SK-N-SH (cell line): Measurements from ENCODE around the gene LIME1. TPM values are rescaled to one million over a fixed set of nuclear protein-coding genes. Genes with fewer than 3 reads are reported as not detected.
A peak's percentile ranks its signal among the peaks of the same experiment; 100 is the strongest.

Source experiments
- CTCF ChIA-PET: fragments of 300-600, 350-600 bp; formaldehyde crosslinking; extraction: SDS; loops from one replicate; lab custom pipeline; 2021; lab: Yijun Ruan, JAX
- POLR2A ChIA-PET: fragments of 350-600 bp; sonication (Branson Sonifier 250); formaldehyde crosslinking; extraction: SDS; loops from one replicate; lab custom pipeline; 2020; ENCODE audit warnings: antibody characterized with exemption, inconsistent platforms; lab: Yijun Ruan, JAX
- DNase-seq: peaks from one replicate; pipeline ENCODE4 v3.0.0; 2012
- H2AFZ ChIP-seq: fragments of 200-600 bp; sonication (generic); 2 replicates; pipeline ENCODE4 v1.8.1; 2016; ENCODE audit warnings: antibody characterized with exemption, mild to moderate bottlenecking, low read depth
- H3F3A ChIP-seq: fragments of 200-600 bp; sonication (generic); replicated peaks from 2 replicates; pipeline ENCODE3; 2016; ENCODE audit warnings: antibody characterized with exemption, mild to moderate bottlenecking; ENCODE audit not compliant: insufficient read depth
- H3K27ac ChIP-seq, 2 experiments: fragments of 200-500 bp in 1 of 2; fragments of 200-600 bp in 1 of 2; sonication (Bioruptor generic) in 1 of 2; sonication (generic), shearing (Covaris generic) in 1 of 2; 2 replicates each; pipeline versions ENCODE4 v1.5.1 to v1.6.1; 2014 to 2016; ENCODE audit warnings: low read depth in 2 of 2, inconsistent platforms in 1 of 2, low read length in 1 of 2, mild to moderate bottlenecking in 1 of 2, mixed read lengths in 1 of 2
- H3K27me3 ChIP-seq: fragments of 200-600 bp; sonication (generic), shearing (Covaris generic); 2 replicates; pipeline ENCODE4 v1.6.1; 2016; ENCODE audit warnings: mixed run types; ENCODE audit not compliant: insufficient read depth
- H3K36me3 ChIP-seq, 2 experiments: fragments of 200-500 bp in 1 of 2; fragments of 200-600 bp in 1 of 2; sonication (Bioruptor generic) in 1 of 2; sonication (generic) in 1 of 2; replicated peaks in 1 of 2; 2 replicates each; pipeline versions ENCODE3 to v1.5.1; 2014 to 2016; ENCODE audit warnings: low read length in 1 of 2, mild to moderate bottlenecking in 1 of 2; ENCODE audit not compliant: insufficient read depth in 2 of 2, control insufficient read depth in 1 of 2
- H3K4me1 ChIP-seq, 2 experiments: fragments of 200-500 bp in 1 of 2; fragments of 200-600 bp in 1 of 2; sonication (Bioruptor generic) in 1 of 2; sonication (generic), shearing (Covaris generic) in 1 of 2; 2 replicates each; pipeline versions ENCODE4 v1.5.1 to v1.6.1; 2014 to 2016; ENCODE audit warnings: low read depth in 1 of 2, low read length in 1 of 2, mixed run types in 1 of 2; ENCODE audit not compliant: insufficient read depth in 2 of 2, control insufficient read depth in 1 of 2
- H3K4me2 ChIP-seq: fragments of 200-600 bp; sonication (generic), shearing (Covaris generic); 2 replicates; pipeline ENCODE4 v1.6.1; 2017; ENCODE audit warnings: mixed run types
- H3K4me3 ChIP-seq, 2 experiments: fragments of 200-500 bp in 1 of 2; fragments of 200-600 bp in 1 of 2; sonication (Bioruptor generic) in 1 of 2; sonication (generic), shearing (Covaris generic) in 1 of 2; 2 replicates each; pipeline versions ENCODE4 v1.5.1 to v1.8.1; 2014 to 2016; ENCODE audit warnings: low read depth in 2 of 2, inconsistent platforms in 1 of 2, low read length in 1 of 2, mild to moderate bottlenecking in 1 of 2, mixed read lengths in 1 of 2, moderate library complexity in 1 of 2
- H3K79me2 ChIP-seq: fragments of 200-600 bp; sonication (generic); 2 replicates; pipeline ENCODE4 v1.8.1; 2017; ENCODE audit warnings: mild to moderate bottlenecking; ENCODE audit not compliant: insufficient read depth
- H3K9ac ChIP-seq: fragments of 200-600 bp; sonication (generic); 2 replicates; pipeline ENCODE4 v1.6.1; 2017; ENCODE audit warnings: mixed run types
- H3K9me2 ChIP-seq: fragments of 200-600 bp; sonication (generic); 2 replicates; pipeline ENCODE4 v1.6.1; 2017; ENCODE audit warnings: mixed run types
- H3K9me3 ChIP-seq: fragments of 200-600 bp; sonication (generic); 2 replicates; pipeline ENCODE4 v1.6.1; 2017; ENCODE audit warnings: mixed run types, mild to moderate bottlenecking, moderate library complexity
- H4K20me1 ChIP-seq: fragments of 200-600 bp; sonication (generic); 2 replicates; pipeline ENCODE4 v1.6.1; 2017; ENCODE audit warnings: mild to moderate bottlenecking, mixed run types; ENCODE audit not compliant: insufficient read depth
- CHD2 ChIP-seq: fragments of 150-350 bp; IDR thresholded peaks from 2 replicates; pipeline ENCODE4 v1.6.1; 2018; ENCODE audit warnings: low read length; ENCODE audit not compliant: partially characterized antibody
- EP300 ChIP-seq, 2 experiments: IDR thresholded peaks; 2 replicates each; pipeline versions ENCODE4 v1.4.0 to v1.6.1; 2012; ENCODE audit warnings: borderline replicate concordance in 1 of 2, low read depth in 1 of 2, low read length in 1 of 2
- FOSL2 ChIP-seq: IDR thresholded peaks from 2 replicates; pipeline ENCODE4 v1.4.0; 2012; ENCODE audit warnings: low read depth, mild to moderate bottlenecking, moderate library complexity, borderline replicate concordance
- FOXM1 ChIP-seq: IDR thresholded peaks from 2 replicates; pipeline ENCODE4 v1.4.0; 2012; ENCODE audit warnings: low read depth, mild to moderate bottlenecking
- GABPA ChIP-seq: IDR thresholded peaks from 2 replicates; pipeline ENCODE4 v1.4.0; 2012; ENCODE audit warnings: low read depth, mild to moderate bottlenecking
- GATA2 ChIP-seq: sonication (generic); formaldehyde crosslinking; IDR thresholded peaks from 2 replicates; pipeline ENCODE4 v1.5.0; 2020; ENCODE audit warnings: mild to moderate bottlenecking, missing genetic modification reagents
- NFIC ChIP-seq: IDR thresholded peaks from 2 replicates; pipeline ENCODE4 v1.4.0; 2012; ENCODE audit warnings: borderline replicate concordance
- PBX3 ChIP-seq: IDR thresholded peaks from 2 replicates; pipeline ENCODE4; 2012
- POLR2AphosphoS5 ChIP-seq: IDR thresholded peaks from 2 replicates; pipeline ENCODE4 v1.6.1; 2012; ENCODE audit warnings: low read depth, low read length
- RCOR1 ChIP-seq: fragments of 150-350 bp; IDR thresholded peaks from 2 replicates; pipeline ENCODE4 v1.6.1; 2017; ENCODE audit warnings: antibody characterized with exemption, low read length
- SIN3A ChIP-seq: IDR thresholded peaks from 2 replicates; pipeline ENCODE4 v1.6.1; 2012; ENCODE audit warnings: low read depth, mild to moderate bottlenecking, low read length, moderate library complexity, borderline replicate concordance
- SMC3 ChIP-seq: IDR thresholded peaks from 2 replicates; pipeline ENCODE4 v1.6.1; 2012; ENCODE audit warnings: low read depth, low read length, improper control_type of control experiment
- TCF12 ChIP-seq: IDR thresholded peaks from 2 replicates; pipeline ENCODE4 v1.4.0; 2012
- USF1 ChIP-seq: IDR thresholded peaks from 2 replicates; pipeline ENCODE4 v1.4.0; 2012; ENCODE audit warnings: low read depth, borderline replicate concordance
- USF2 ChIP-seq: fragments of 150-350 bp; IDR thresholded peaks from 2 replicates; pipeline ENCODE4 v1.6.1; 2017; ENCODE audit warnings: antibody characterized with exemption, low read length, low read depth, borderline replicate concordance
- ZBTB33 ChIP-seq: IDR thresholded peaks from 2 replicates; pipeline ENCODE4 v1.4.0; 2012; ENCODE audit warnings: low read depth, borderline replicate concordance
- WGBS: methylation state at CpG from one replicate; pipeline ENCODE4 v1.1.6; 2017; ENCODE audit warnings: low lambda C conversion rate; 5-methylcytosine and 5-hydroxymethylcytosine counted together
- polyA plus RNA-seq, 3 experiments: library from polyadenylated mRNA; depleted of rRNA; stranded (reverse); fragments of >200 nt; gene quantifications; 2 replicates each; pipeline ENCODE4 v1.2.3, GENCODE V29; 2012

LIME1 gene
- polyA plus RNA-seq, 1 of the 3 experiments (the other 2 are of a cell fraction) = 10.9 TPM

GRCh38 chr20:63696628-63697356, 39.7 kb upstream of the LIME1 start, which contains the start of gene TNFRSF6B:
Gene TNFRSF6B, plus strand, starts transcription at chr20:63696652. Its CDS starts 116 bp downstream, at chr20:63696768.
- H3K27ac ChIP-seq = peak within 1 kb of the TSS in 1 of 2 experiments; percentile 47; a peak in 1 of 4 replicates
- H3K4me2 ChIP-seq = no peak within 1 kb of the TSS
- peak; percentile 77 for DNase-seq
- CTCF ChIA-PET = interaction anchor here (0.9 to 1.3 kb wide), 4 partner anchors 10 to 277 kb away, joined by 3 to 6 read pairs (median 3); no protein-coding TSS in a partner anchor
- no peaks in the 10 kb centered on the region for H3K9me2 ChIP-seq
- H3K9ac ChIP-seq = no peak within 1 kb of the TSS
- no peaks in the 10 kb centered on the region for H4K20me1 ChIP-seq
- no peak within 1 kb of the TSS for H2AFZ ChIP-seq
- H3K79me2 ChIP-seq = no peaks in the 10 kb centered on the region
- H3F3A ChIP-seq = no peaks in the 10 kb centered on the region
- WGBS = 46% methylated on average over 32 of the region's 52 CpGs
- no peak for TF ChIP-seq USF1
- peak; percentile 21 for TF ChIP-seq PBX3
- no peak for TF ChIP-seq USF2
- no peak for TF ChIP-seq TCF12
- TF ChIP-seq SIN3A = peak; percentile 5; the same call in 1 of the 2 replicates
- TF ChIP-seq CHD2 = no peak
- no peak for TF ChIP-seq FOXM1
- TF ChIP-seq NFIC = no peak
- TF ChIP-seq RCOR1 = no peak
- no peak for TF ChIP-seq POLR2AphosphoS5
- TF ChIP-seq FOSL2 = no peak
- no peak for TF ChIP-seq EP300 (IDR thresholded peaks at IDR 0.05; ENCODE audit: borderline replicate concordance in 1 of 2, low read depth in 1 of 2, low read length in 1 of 2)
- no peak for TF ChIP-seq SMC3
- no peak for TF ChIP-seq GATA2 (CRISPR knock-in tag)
- peak; percentile 19; the same call in 1 of the 2 replicates for TF ChIP-seq ZBTB33
- no peak for TF ChIP-seq GABPA
- no peaks in the 10 kb centered on the region for H3K9me3 ChIP-seq
- POLR2A ChIA-PET = interaction anchor here (0.7 to 3.4 kb wide), 6 partner anchors 11 to 283 kb away, joined by 3 to 22 read pairs (median 3); partner anchors contain the start of genes ARFRP1, RTEL1, SAMD10 and STMN3
- H3K4me1 ChIP-seq = peaks cover 22 to 24% of the 10 kb centered on the region in 2 experiments; a peak in 3 of 4 replicates
- H3K27me3 ChIP-seq = no peaks in the 10 kb centered on the region
- H3K4me3 ChIP-seq = peak within 1 kb of the TSS in 1 of 2 experiments; percentile 25; a peak in 1 of 4 replicates
- H3K36me3 ChIP-seq = peaks cover 0 to 9% of the 10 kb centered on the region in 2 experiments
